Testis (tissue), 3 donors: ENCODE measurements around the gene UTS2. TPM values are rescaled to one million over a fixed set of nuclear protein-coding genes. Genes with fewer than 3 reads are reported as not detected.

ENCODE experiments used
- DNase-seq: peaks from one replicate; pipeline ENCODE4 v3.0.0-alpha.2; 2019
- H3K27ac ChIP-seq, 2 donors: fragments of 200-600 bp; sonication (generic); one replicate each; pipeline ENCODE4 v1.5.1; 2019
- H3K27me3 ChIP-seq: fragments of 200-600 bp; sonication (generic); one replicate; pipeline ENCODE4 v1.5.1; 2019
- H3K36me3 ChIP-seq: fragments of 200-600 bp; sonication (generic); one replicate; pipeline ENCODE4 v1.5.1; 2017; ENCODE audit warnings: low read depth; ENCODE audit errors: missing control alignments
- H3K4me1 ChIP-seq: fragments of 200-600 bp; sonication (generic); one replicate; pipeline ENCODE4 v1.5.1; 2019
- H3K4me3 ChIP-seq, 2 donors: fragments of 200-600 bp; sonication (generic); one replicate each; pipeline ENCODE4 v1.5.1; 2017 to 2019
- H3K9me3 ChIP-seq: fragments of 200-600 bp; sonication (generic); one replicate; pipeline ENCODE4 v1.5.1; 2017
- CTCF ChIP-seq, 3 experiments: fragments of 450-650 bp in 2 of 3; fragments of 200-600 bp in 1 of 3; sonication (generic) in 1 of 3; IDR thresholded peaks; one replicate each; pipeline ENCODE4 v1.5.1; 2016 to 2019; ENCODE audit warnings: antibody characterized with exemption in 3 of 3, mild to moderate bottlenecking in 2 of 3, moderate library complexity in 1 of 3
- POLR2A ChIP-seq: fragments of 450-650 bp; IDR thresholded peaks from one replicate; pipeline ENCODE4 v1.6.1; 2017; ENCODE audit warnings: antibody characterized with exemption, mild to moderate bottlenecking, moderate library complexity
- WGBS, 2 donors: methylation state at CpG; one replicate each; pipeline ENCODE4 v1.1.5; 2018; 5-methylcytosine and 5-hydroxymethylcytosine counted together
- intact Hi-C: fragments of 100-400 bp; cut with DNase I; formaldehyde crosslinking; loops from one replicate; pipeline ENCODE4 v1.15.1; 2023; ENCODE audit warnings: low total_unique reads
- polyA plus RNA-seq: library from polyadenylated mRNA; stranded (reverse); fragments of 350-450 nt; fragmentation: Illumina TruSeq; extraction: RNeasy Lipid Tissue Mini Kit (QIAGEN cat#74804); gene quantifications from one replicate; pipeline ENCODE4 v1.2.3, GENCODE V29; 2014; ENCODE audit warnings: low read depth, low replicate concordance; ENCODE audit not compliant: insufficient read depth
- total RNA-seq, 2 donors: library from RNA; depleted of rRNA; stranded (reverse); fragments of >200 nt; gene quantifications; one replicate each; pipeline ENCODE4 v1.2.3, GENCODE V29; 2016

UTS2 gene
- total and polyA plus RNA-seq, 3 donors from 2014 or later = 1.1 TPM; not detected in 2

- DNase-seq = no peak
Observed at GRCh38 chr1:7893529-7894180, 40.8 kb upstream of the UTS2 start.

GRCh38 chr1:7891804-7892203 is 38.9 kb upstream of the UTS2 start:
- no peaks in the 10 kb centered on the region for H3K9me3 ChIP-seq
- 68 to 69% methylated on average over 9 of the region's 9 CpGs for WGBS, 2 donors
- DNase-seq = no peak
- H3K27ac ChIP-seq = no peak overlapping the region
- TF ChIP-seq POLR2A (no peak), CTCF (IDR thresholded peaks at IDR 0.05) (no peak)
- no peaks in the 10 kb centered on the region for H3K4me1 ChIP-seq
- no peak overlapping the region for H3K4me3 ChIP-seq
- intact Hi-C loops = no loop called here
- no peaks in the 10 kb centered on the region for H3K27me3 ChIP-seq
- no peaks in the 10 kb centered on the region for H3K36me3 ChIP-seq

More at GRCh38 chr1:7893529-7894180, 40.8 kb upstream of the UTS2 start:
- TF ChIP-seq POLR2A (no peak), CTCF (IDR thresholded peaks at IDR 0.05) (no peak)
- Histone ChIP-seq H3K4me1 (no peaks in the 10 kb centered on the region), H3K9me3 (no peaks in the 10 kb centered on the region), H3K27ac (no peak overlapping the region), H3K36me3 (no peaks in the 10 kb centered on the region), H3K4me3 (no peak overlapping the region), H3K27me3 (no peaks in the 10 kb centered on the region)
- intact Hi-C loops = no loop called here
- WGBS, 2 donors = 87 to 90% methylated on average over 13 of the region's 13 CpGs

- H3K27ac ChIP-seq = no peak overlapping the region
- no peaks in the 10 kb centered on the region for H3K27me3 ChIP-seq
Observed at GRCh38 chr1:7890853-7891252, 38.0 kb upstream of the UTS2 start.

GRCh38 chr1:7888248-7889081 is 35.6 kb upstream of the UTS2 start:
- TF ChIP-seq POLR2A = no peak
- no peak for TF ChIP-seq CTCF (IDR thresholded peaks at IDR 0.05)
- Histone ChIP-seq H3K4me3 (no peak overlapping the region), H3K27me3 (no peaks in the 10 kb centered on the region), H3K27ac (no peak overlapping the region), H3K4me1 (no peaks in the 10 kb centered on the region), H3K36me3 (no peaks in the 10 kb centered on the region), H3K9me3 (no peaks in the 10 kb centered on the region)
- DNase-seq = no peak
- intact Hi-C loops = no loop called here
- WGBS, 2 donors = 79 to 82% methylated on average over 9 of the region's 9 CpGs

More at GRCh38 chr1:7890853-7891252, 38.0 kb upstream of the UTS2 start:
- no peaks in the 10 kb centered on the region for H3K36me3 ChIP-seq
- WGBS, 2 donors = 91 to 100% methylated on average over 2 of the region's 2 CpGs
- no peaks in the 10 kb centered on the region for H3K9me3 ChIP-seq
- TF ChIP-seq CTCF (IDR thresholded peaks at IDR 0.05) = no peak
- TF ChIP-seq POLR2A = no peak
- H3K4me3 ChIP-seq = no peak overlapping the region
- intact Hi-C loops = no loop called here
- DNase-seq = no peak
- H3K4me1 ChIP-seq = no peaks in the 10 kb centered on the region
